ENCODE data around the gene GLIS1.

DNA sequence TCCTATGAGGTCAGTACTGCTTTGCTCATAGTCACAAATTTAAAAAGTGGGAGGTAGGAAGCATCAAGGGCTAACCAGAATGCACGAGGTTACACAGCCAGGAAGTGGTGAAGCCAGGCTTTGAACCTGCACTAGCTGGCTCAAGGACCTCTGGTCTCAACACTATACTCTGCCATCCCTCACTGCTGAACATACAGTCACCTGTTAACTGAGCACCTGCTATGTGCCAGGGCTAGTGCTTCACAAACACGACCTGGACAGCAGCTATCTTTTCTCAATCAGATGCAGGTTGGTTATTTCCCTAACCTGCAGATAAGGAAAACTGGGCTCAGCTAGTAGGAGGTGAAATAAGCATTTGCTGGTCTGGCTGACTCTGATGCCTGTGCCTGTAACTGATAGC, 73.0 kb downstream of the GLIS1 start:
- no peak for TF ChIP-seq EZH2 (IDR thresholded peaks at IDR 0.05; ENCODE audit: borderline replicate concordance, low read length)
- TF ChIP-seq, protein P1, sequence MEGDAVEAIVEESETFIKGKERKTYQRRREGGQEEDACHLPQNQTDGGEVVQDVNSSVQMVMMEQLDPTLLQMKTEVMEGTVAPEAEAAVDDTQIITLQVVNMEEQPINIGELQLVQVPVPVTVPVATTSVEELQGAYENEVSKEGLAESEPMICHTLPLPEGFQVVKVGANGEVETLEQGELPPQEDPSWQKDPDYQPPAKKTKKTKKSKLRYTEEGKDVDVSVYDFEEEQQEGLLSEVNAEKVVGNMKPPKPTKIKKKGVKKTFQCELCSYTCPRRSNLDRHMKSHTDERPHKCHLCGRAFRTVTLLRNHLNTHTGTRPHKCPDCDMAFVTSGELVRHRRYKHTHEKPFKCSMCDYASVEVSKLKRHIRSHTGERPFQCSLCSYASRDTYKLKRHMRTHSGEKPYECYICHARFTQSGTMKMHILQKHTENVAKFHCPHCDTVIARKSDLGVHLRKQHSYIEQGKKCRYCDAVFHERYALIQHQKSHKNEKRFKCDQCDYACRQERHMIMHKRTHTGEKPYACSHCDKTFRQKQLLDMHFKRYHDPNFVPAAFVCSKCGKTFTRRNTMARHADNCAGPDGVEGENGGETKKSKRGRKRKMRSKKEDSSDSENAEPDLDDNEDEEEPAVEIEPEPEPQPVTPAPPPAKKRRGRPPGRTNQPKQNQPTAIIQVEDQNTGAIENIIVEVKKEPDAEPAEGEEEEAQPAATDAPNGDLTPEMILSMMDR (conservative IDR thresholded peaks at IDR 0.05 in 1 of 2, IDR thresholded peaks at IDR 0.05 in 1 of 2; ENCODE audit: extremely low read depth in 1 of 2, insufficient read depth in 1 of 2, low read depth in 1 of 2, low read length in 2 of 2), result no peak

Data from mammary epithelial cell (primary cell).